Colonic mucosa (tissue), 4 donors: ENCODE data around the gene PIP5K1B. TPM values are rescaled to one million over a fixed set of nuclear protein-coding genes. Genes with fewer than 3 reads are reported as not detected.

ENCODE experiments used
- DNase-seq: peaks from one replicate; pipeline ENCODE4 v3.0.0-alpha.2; 2020
- H3K27ac ChIP-seq: fragments of 200-600 bp; one replicate; pipeline ENCODE4 v1.8.0; 2021
- H3K27me3 ChIP-seq: fragments of 200-600 bp; one replicate; pipeline ENCODE4 v1.8.0; 2021
- H3K36me3 ChIP-seq: fragments of 200-600 bp; one replicate; pipeline ENCODE4 v1.8.0; 2021
- H3K4me1 ChIP-seq: fragments of 200-600 bp; one replicate; pipeline ENCODE4 v1.8.0; 2021; ENCODE audit warnings: mild to moderate bottlenecking
- H3K4me3 ChIP-seq: fragments of 200-600 bp; one replicate; pipeline ENCODE4 v1.8.0; 2021
- H3K9ac ChIP-seq, 2 donors: one replicate each; pipeline ENCODE4 v1.7.0; 2013; ENCODE audit warnings: control low read depth in 2 of 2, low read depth in 2 of 2, low read length in 2 of 2
- H3K9me3 ChIP-seq: fragments of 200-600 bp; one replicate; pipeline ENCODE4 v1.8.0; 2021
- CTCF ChIP-seq: fragments of 200-600 bp; IDR thresholded peaks from one replicate; pipeline ENCODE4 v1.8.0; 2022; ENCODE audit warnings: antibody characterized with exemption, mild to moderate bottlenecking
- intact Hi-C: fragments of 100-400 bp; cut with DNase I; formaldehyde crosslinking; loops from one replicate; pipeline ENCODE4 v1.14.1; 2022
- total RNA-seq, 2 donors: library from RNA; stranded (reverse); fragmentation: NEBNext Ultra II Directional in 1 of 2; extraction: Animal tissue kit (Norgen Biotek cat#: 25700) in 1 of 2; gene quantifications; one replicate each; pipeline ENCODE4 v1.2.1, GENCODE V29; 2021
- donor health status: healthy.
- donor health status: DM: no; HTN: no; CAD: no.
- donor health status: DM: no; HTN: no; CAD: no.

The PIP5K1B gene
- total RNA-seq, 2 donors from 2014 or later, result 59.2 to 74.2 TPM

GRCh38 chr9:68744426-68744825, 39.4 kb downstream of the PIP5K1B start:
- H3K4me3 ChIP-seq, result no peak overlapping the region
- no peak overlapping the region for H3K9ac ChIP-seq
- no peak for DNase-seq
- H3K27ac ChIP-seq, result no peak overlapping the region
- H3K9me3 ChIP-seq, result no peaks in the 10 kb centered on the region
- H3K36me3 ChIP-seq, result no peaks in the 10 kb centered on the region
- H3K27me3 ChIP-seq, result no peaks in the 10 kb centered on the region
- TF ChIP-seq CTCF, result no peak
- intact Hi-C loops, result no loop called here
- peaks cover 12% of the 10 kb centered on the region for H3K4me1 ChIP-seq

- Histone ChIP-seq H3K9ac (peak overlapping the region in 1 of 2 donors; percentile 38), H3K4me1 (peaks cover 12% of the 10 kb centered on the region), H3K27ac (peak overlapping the region; percentile 42), H3K27me3 (no peaks in the 10 kb centered on the region), H3K36me3 (no peaks in the 10 kb centered on the region), H3K9me3 (no peaks in the 10 kb centered on the region), H3K4me3 (no peak overlapping the region)
- intact Hi-C loops, result no loop called here
- no peak for DNase-seq
- TF ChIP-seq CTCF, result no peak
Observed at GRCh38 chr9:68746525-68746924, 41.5 kb downstream of the PIP5K1B start.

GRCh38 chr9:68747043-68747533, 42.0 kb downstream of the PIP5K1B start:
- Histone ChIP-seq H3K27me3 (no peaks in the 10 kb centered on the region), H3K9me3 (no peaks in the 10 kb centered on the region), H3K4me3 (no peak overlapping the region), H3K9ac (peak overlapping the region in 1 of 2 donors; percentile 38), H3K4me1 (peaks cover 12% of the 10 kb centered on the region), H3K36me3 (no peaks in the 10 kb centered on the region), H3K27ac (peak overlapping the region; percentile 42)
- no peak for TF ChIP-seq CTCF
- no peak for DNase-seq
- intact Hi-C loops, result no loop called here

- no peak for TF ChIP-seq CTCF
- peaks cover 12% of the 10 kb centered on the region for H3K4me1 ChIP-seq
- H3K4me3 ChIP-seq, result no peak overlapping the region
Observed at GRCh38 chr9:68749135-68749534, 44.1 kb downstream of the PIP5K1B start.

GRCh38 chr9:68749579-68750159, 44.6 kb downstream of the PIP5K1B start:
- peaks cover 12% of the 10 kb centered on the region for H3K4me1 ChIP-seq
- no peak overlapping the region for H3K4me3 ChIP-seq
- no peak overlapping the region for H3K9ac ChIP-seq
- no peak for DNase-seq
- no peaks in the 10 kb centered on the region for H3K27me3 ChIP-seq
- no peak for TF ChIP-seq CTCF
- no peaks in the 10 kb centered on the region for H3K36me3 ChIP-seq
- intact Hi-C loops, result no loop called here
- no peaks in the 10 kb centered on the region for H3K9me3 ChIP-seq
- no peak overlapping the region for H3K27ac ChIP-seq

More at GRCh38 chr9:68749135-68749534, 44.1 kb downstream of the PIP5K1B start:
- H3K27ac ChIP-seq, result no peak overlapping the region
- no peaks in the 10 kb centered on the region for H3K9me3 ChIP-seq
- DNase-seq, result no peak
- intact Hi-C loops, result no loop called here
- no peaks in the 10 kb centered on the region for H3K36me3 ChIP-seq
- H3K27me3 ChIP-seq, result no peaks in the 10 kb centered on the region
- H3K9ac ChIP-seq, result no peak overlapping the region
